NCI-H748 (cell line): ENCODE data around the gene USP24.

Experiments used
- DNase-seq: peaks from one replicate; lab custom pipeline; 2025; ENCODE audit not compliant: unreplicated experiment; lab: John Stamatoyannopoulos, UW

The USP24 gene

GRCh38 chr1:55159571-55159970 is 55.6 kb downstream of the USP24 start:
- DNase-seq: no peak

DNA sequence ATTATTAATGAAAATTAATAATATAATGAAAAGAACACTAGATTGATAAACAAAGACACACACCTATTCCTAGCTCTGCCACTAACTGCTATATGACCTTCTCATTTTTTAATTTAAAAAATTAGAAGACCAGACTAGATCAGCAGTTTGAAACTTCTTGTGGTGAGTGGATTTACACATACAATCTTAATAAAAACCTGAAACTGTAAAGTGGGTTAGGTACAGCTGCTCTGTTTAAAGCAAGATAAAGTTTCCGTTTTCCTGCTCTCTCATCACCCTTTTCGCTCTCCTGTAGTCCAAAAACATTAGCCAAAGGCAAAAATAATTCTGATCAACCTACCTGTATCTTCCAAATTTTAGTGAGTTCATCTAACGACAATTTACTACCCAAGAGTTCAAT is 58.6 kb downstream of the USP24 start:
- DNase-seq: no peak

DNA sequence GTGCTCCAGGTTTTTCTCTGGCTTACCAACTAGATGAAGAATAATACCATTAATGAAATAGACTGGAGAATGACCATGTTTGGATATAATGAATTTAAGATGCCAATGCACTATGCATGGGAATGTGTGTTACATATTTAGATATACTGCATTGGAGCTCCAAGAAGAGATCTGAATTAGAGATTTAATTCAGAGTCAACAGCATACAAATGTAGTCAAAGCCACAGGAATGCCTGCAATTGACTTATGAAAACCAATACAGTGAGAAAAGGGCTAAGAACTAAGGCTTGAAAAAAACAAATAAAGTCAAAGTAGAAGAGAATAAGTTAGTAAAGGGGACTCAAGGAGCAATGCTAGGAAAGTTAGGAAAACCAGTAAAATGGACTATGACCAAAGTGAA is 59.1 kb downstream of the USP24 start:
- DNase-seq: no peak

DNA sequence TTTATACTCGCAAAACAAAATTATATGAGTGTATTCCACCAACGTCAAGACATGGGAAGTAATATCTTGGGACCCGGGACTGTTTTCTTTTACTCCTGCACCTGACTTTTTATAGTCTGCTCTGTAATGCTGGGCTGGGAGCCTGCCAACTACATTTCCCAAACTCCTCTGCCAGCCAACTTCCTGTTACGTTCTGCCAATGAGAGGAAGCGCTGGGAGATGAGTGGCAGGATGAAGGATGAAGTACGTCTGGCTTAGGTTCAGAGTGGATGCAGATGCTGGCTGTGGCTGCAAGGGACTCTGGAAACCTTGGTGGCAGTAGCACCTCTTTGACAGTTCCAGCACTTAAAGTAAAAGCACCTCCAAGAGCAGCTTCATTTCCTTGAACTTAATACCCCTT is 59.6 kb downstream of the USP24 start:
- no peak for DNase-seq

DNA sequence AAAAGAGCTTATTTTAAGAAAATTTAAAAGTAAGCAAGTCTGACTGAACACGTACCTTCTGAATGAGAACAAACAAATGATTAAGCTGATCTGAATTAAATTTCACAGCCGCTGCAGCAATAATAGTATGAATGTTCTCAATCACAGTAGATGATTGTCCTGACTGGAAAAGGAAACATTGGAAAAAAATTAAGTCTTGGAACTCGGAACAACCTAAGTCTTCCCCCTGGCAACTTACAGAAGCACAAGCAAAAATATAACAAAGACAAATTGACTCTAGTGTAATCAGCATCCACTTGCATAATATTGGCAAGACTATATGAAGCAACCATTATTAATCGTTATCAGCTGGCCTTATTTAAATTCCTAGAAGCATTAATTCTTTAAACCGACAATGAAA is 60.5 kb downstream of the USP24 start:
- DNase-seq: no peak

GRCh38 chr1:55153031-55153430 is 62.1 kb downstream of the USP24 start:
- DNase-seq: no peak

DNA sequence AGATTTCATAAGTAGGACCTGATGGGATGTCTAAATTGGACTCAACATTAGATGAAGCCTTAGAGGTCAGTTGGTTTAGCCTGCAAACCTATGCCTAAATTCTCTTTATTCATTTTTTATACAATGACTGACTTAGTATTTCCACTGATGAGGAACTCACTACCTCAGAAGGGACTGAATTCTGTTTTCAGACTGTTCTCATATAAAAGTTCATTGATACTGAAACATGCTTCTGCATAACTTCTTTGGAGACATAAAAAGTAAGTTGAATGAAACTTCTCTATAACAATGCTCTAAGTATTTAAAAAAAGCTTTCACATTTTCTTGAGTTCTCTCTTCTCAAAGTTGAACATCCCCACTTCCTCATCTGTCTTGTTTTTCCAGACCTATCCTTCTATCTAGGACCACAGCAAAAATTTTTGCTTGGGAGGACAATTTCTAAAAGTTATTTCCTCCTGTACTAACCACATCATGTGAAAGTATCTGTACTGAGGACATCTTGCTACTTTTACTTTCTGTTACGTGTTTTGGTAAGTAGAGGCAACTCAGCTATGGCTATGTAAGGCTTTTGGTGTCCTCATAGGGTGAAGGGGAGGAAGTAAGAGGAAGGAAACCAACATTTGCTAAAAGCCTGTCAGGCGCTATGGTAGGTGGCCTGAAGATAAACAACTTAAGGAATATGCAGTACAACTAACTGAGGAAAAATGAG is 64.1 kb downstream of the USP24 start:
- DNase-seq: no peak

DNA sequence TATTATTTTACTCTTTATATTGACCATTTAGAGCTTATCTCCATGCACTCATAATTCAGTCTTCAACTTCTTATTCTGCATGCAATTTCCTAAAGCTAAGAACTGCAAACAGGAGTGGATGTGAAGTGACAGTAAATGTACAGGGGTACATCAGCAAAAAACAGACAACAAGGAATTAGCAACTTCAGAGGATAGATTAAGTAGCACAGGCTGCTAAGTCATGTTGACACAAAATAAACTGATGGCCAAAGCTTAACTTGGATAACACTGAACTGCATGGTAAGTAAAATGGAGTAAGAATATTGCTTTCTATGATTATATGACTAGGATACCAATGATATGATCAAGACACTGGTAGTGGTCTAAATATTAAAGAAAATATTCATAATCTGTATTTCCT is 66.5 kb downstream of the USP24 start:
- DNase-seq: no peak

DNA sequence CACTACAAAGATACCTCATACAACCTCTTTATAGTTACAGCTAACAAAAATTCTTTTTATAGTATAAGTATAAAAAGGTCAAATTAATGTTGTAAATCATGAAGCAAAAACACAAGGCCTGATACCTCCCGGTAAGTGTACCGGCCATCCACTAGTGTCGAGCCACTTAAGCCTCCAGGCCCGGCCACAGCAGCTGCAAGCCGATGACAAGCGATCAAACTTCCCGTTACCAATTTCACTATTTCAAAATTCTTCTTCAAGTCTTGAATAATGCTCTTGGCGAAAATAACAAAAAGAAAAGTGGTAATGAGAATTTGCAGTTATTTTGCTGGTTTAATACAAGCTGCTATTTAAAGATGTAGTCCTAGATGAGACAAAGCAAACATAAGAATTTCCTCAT is 67.6 kb downstream of the USP24 start:
- no peak for DNase-seq

DNA sequence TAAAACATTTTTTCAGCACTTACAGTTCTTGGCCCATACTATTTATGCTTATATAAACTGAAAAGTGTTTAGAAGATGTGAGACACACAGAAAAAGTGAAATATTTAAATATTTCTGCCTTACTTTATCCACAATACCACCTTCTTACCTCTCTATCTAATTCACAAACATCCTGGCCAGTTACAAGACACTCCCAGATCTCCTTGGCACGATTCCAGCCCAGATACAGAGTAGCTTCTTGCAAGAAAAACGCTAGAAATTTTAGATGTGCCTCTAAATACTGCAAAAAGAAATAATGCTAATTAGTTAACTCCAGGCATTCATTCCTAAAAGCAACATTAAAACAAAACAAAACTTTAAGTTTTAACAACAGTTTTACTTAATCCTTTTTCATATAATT is 68.4 kb downstream of the USP24 start:
- DNase-seq: no peak

DNA sequence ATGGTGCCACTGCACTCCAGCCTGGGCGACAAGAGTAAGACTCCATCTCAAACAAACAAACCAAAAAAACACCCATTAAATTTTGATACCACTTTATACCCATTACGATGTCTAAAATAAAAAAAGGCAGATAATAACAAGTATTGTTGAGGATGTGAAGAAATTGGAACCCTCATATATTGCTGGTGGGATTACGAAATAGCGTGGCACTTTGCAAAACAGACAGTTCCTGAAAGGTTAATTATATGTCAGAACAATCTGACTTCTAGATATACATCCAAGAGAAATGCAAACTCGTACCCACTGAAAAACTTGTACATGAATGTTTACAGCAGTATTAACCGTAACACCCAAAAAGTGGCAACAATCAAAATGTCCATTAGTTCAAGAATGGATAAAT is 70.3 kb downstream of the USP24 start:
- no peak for DNase-seq

DNA sequence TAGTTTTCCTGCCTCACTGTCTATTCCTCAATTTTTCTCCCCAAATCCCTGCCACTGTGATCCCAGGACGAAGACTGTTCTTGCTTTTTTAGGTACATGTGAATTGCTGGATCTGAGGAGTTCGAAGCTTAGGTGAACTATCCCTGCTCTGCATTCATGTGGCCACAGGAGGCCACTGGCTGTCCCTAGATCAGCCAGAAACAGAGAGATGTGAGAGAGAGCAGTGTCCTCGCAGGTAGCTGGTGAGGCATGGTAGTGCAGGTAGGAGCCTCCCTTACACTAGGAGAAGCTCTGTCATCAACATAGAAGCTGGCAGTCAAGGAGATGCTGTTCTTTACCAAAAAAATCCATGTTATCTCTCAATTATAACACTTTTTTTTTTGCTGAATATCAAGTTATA is 71.5 kb downstream of the USP24 start:
- DNase-seq: peak; percentile 50

DNA sequence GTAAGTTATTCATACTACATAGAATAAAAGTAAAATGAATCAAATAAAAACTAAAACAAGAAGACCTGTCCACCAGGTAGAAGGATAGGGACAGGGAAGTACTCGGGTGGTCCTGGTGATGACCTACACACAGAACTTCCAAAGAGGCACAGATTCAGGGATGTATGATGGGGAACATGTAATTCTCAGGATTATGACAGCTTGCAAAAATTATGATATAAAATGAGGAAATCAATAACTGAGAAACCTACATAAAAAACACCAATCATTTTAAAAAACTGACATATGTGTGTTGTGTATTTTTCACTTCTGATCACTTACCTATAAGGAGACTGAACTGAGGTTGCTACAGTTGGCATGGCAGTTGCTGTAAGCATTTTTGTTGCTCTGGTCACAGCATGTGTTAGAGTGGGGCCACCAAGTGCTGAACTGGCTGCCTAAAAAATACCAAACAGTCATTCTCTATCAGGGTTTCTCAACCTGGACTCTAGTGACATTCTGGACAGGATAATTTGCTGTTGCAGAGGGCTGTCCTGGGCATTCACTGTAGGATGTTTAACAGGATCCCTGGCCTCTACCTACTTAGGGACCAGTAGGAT is 73.8 kb downstream of the USP24 start:
- no peak for DNase-seq

DNA sequence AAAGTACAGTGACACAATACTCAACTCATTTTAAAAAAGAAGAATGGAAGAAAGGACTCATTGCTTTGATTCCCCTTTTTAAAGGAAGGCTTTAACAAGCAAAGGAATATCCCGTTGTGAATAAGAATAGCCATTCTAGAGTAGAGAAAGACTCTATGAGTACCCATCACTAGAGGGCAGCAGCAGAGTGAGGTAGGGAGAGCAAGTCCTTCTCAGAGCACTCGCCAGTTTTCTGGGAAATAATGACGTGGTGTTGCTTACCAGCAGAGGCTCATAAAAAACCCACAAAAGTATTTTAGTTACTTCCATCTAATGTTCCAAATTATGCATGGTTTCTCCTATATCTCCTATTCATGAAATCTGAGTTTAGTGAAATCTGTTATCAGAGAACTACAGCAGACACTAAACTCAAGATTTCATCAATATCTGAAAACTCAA is 74.6 kb downstream of the USP24 start:
- peak; percentile 76 for DNase-seq

GRCh38 chr1:55140137-55140536 is 75.0 kb downstream of the USP24 start:
- DNase-seq: no peak

- no peak for DNase-seq
Measured at GRCh38 chr1:55138823-55139222, 76.3 kb downstream of the USP24 start.

- no peak for DNase-seq
Measured at GRCh38 chr1:55134152-55134808, 80.9 kb downstream of the USP24 start.

GRCh38 chr1:55131801-55132200 is 83.4 kb downstream of the USP24 start:
- no peak for DNase-seq

DNA sequence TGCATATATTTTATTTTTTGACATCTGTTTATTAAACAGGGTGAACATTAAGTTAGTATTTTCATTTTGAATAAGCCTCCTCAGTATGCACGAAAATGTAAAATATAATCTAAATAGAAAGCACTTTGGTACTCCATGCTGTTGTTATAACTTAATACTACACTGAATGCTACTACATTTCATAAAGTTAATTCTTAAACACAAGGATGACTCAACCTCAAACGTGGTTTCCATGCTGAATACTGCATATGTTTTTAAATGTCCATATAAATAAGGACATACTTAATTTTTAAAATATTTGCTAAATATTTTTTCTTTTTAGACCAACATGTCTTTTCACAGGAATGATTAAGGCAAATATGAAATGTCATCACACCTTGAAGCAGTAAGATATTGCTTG is 83.9 kb downstream of the USP24 start:
- DNase-seq: no peak

DNA sequence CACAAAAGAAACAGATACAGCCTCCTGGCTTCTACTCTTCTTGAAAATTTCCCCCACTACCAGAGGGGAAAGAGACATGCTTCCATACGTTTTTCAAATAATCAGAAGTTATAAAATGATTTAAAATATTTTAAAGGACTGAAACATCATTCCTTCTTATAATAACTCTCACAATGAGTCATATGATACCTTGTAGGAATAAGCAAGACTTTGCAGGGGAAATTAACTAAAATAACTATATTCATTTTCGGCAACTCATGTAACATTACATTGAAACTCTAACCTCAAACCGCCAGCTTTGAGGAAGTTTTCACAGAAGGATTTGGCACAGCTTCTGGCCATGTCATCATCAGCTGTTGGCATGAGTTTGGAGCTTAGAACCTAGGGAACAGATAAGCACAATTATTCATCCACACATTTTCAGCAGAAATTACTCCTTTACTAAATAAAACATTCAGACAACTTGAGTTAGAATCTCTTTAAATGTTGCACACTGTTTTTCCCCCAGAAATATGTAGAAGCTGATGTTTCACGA is 85.9 kb downstream of the USP24 start:
- DNase-seq: no peak

DNA sequence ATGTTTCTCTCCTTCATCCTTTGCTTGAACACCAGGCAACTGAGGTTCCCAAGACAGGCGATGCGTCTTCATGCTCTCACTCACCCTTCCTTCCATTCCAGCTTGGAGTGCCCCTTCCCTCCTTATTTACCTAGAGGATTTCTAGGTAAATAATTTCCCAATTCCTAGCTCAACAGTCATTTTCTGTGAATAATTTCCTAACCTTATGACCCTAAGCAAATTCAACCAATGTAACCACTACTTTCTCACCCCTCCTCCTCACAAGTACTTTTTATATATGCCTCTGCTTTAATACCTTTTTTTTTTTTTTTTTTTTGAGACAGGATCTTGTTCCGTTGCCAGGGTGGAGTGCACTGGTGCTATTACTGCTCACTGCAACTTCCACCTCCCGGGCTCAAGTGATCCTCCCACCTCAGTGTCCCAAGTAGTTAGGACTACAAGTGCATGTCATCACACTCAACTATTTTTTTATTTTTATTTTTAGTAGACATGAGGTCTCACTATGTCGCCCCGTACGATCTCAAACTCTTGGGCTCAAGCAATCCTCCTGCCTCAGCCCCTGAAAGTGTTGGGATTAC is 86.7 kb downstream of the USP24 start:
- DNase-seq: no peak

GRCh38 chr1:55127827-55128343 is 87.3 kb downstream of the USP24 start:
- no peak for DNase-seq
